GM10847 (cell line): Measurements from ENCODE around the gene SLC20A1.

Experiments
- POLR2A ChIP-seq: IDR thresholded peaks from 2 replicates; pipeline ENCODE4 v1.6.1; 2011; ENCODE audit not compliant: insufficient read length; ENCODE audit errors: extremely low read depth

The SLC20A1 gene

GRCh38 chr2:112683550-112684414 lies 38.0 kb downstream of the SLC20A1 start:
- no peak for TF ChIP-seq POLR2A

- no peak for TF ChIP-seq POLR2A
These were observed 38.7 kb downstream of the SLC20A1 start for GRCh38 chr2:112684415-112684775.

- no peak for TF ChIP-seq POLR2A
These were observed 39.6 kb downstream of the SLC20A1 start for GRCh38 chr2:112685271-112685884.

- TF ChIP-seq POLR2A, result no peak
These were observed 40.8 kb downstream of the SLC20A1 start for GRCh38 chr2:112686348-112687217.

- TF ChIP-seq POLR2A, result no peak
These were observed 41.8 kb downstream of the SLC20A1 start for GRCh38 chr2:112687522-112687921.

GRCh38 chr2:112688086-112688880 lies 42.5 kb downstream of the SLC20A1 start:
- TF ChIP-seq POLR2A, result no peak

- no peak for TF ChIP-seq POLR2A
These were observed 45.2 kb downstream of the SLC20A1 start for GRCh38 chr2:112690853-112691401.

- TF ChIP-seq POLR2A, result no peak
These were observed 46.1 kb downstream of the SLC20A1 start for GRCh38 chr2:112691881-112692281.

GRCh38 chr2:112692495-112692911 lies 46.8 kb downstream of the SLC20A1 start:
- no peak for TF ChIP-seq POLR2A

GRCh38 chr2:112692918-112693317 lies 47.2 kb downstream of the SLC20A1 start:
- TF ChIP-seq POLR2A, result no peak

GRCh38 chr2:112693596-112693995 lies 47.9 kb downstream of the SLC20A1 start:
- no peak for TF ChIP-seq POLR2A

GRCh38 chr2:112694182-112694581 lies 48.4 kb downstream of the SLC20A1 start:
- no peak for TF ChIP-seq POLR2A

GRCh38 chr2:112698834-112699515 lies 53.2 kb downstream of the SLC20A1 start:
- no peak for TF ChIP-seq POLR2A

GRCh38 chr2:112699984-112700667 lies 54.4 kb downstream of the SLC20A1 start:
- no peak for TF ChIP-seq POLR2A

- TF ChIP-seq POLR2A, result no peak
These were observed 55.3 kb downstream of the SLC20A1 start for GRCh38 chr2:112701052-112701451.
